DND-41 (cell line): ENCODE data around the gene CRY2.

Experiments used
- ATAC-seq: fragments of 200-7000 bp; cut with Tn5 transposase; 3 replicates; pipeline ENCODE4 v1.9.1; 2021; ENCODE audit warnings: low read depth; ENCODE audit not compliant: insufficient read depth
- DNase-seq: peaks from one replicate; pipeline ENCODE4 v3.0.0-alpha.2; 2020
- H2AFZ ChIP-seq: 2 replicates; pipeline ENCODE4 v1.6.0; 2012; ENCODE audit warnings: low read depth, low read length
- H3K27ac ChIP-seq: 2 replicates; pipeline ENCODE4 v1.5.1; 2012; ENCODE audit warnings: low read length, inconsistent platforms
- H3K27me3 ChIP-seq: fragments of 200-600 bp; sonication (generic); 2 replicates; pipeline ENCODE4 v1.6.0; 2012; ENCODE audit warnings: low read length, mild to moderate bottlenecking, inconsistent platforms; ENCODE audit not compliant: insufficient read depth, poor library complexity
- H3K36me3 ChIP-seq: 2 replicates; pipeline ENCODE4 v1.5.1; 2012; ENCODE audit warnings: low read length, inconsistent platforms; ENCODE audit not compliant: insufficient read depth
- H3K4me1 ChIP-seq: 2 replicates; pipeline ENCODE4 v1.5.1; 2012; ENCODE audit warnings: mild to moderate bottlenecking, low read length; ENCODE audit not compliant: insufficient read depth
- H3K4me2 ChIP-seq: 2 replicates; pipeline ENCODE4 v1.6.0; 2012; ENCODE audit warnings: mild to moderate bottlenecking, moderate library complexity, low read length, inconsistent platforms; ENCODE audit not compliant: insufficient read depth
- H3K4me3 ChIP-seq, 2 experiments: fragments of 200-600 bp in 1 of 2; shearing (Covaris generic) in 1 of 2; 2 replicates each; pipeline ENCODE4 v1.5.1; 2012 to 2016; ENCODE audit warnings: inconsistent platforms in 2 of 2, low read length in 2 of 2, mild to moderate bottlenecking in 2 of 2, low read depth in 1 of 2, moderate library complexity in 1 of 2
- H3K79me2 ChIP-seq: 2 replicates; pipeline ENCODE4 v1.6.0; 2012; ENCODE audit warnings: low read length, inconsistent platforms; ENCODE audit not compliant: insufficient read depth
- H3K9ac ChIP-seq: 2 replicates; pipeline ENCODE4 v1.6.0; 2012; ENCODE audit warnings: low read depth, mild to moderate bottlenecking, inconsistent platforms, low read length, moderate library complexity
- H3K9me3 ChIP-seq: 2 replicates; pipeline ENCODE4 v1.5.1; 2012; ENCODE audit warnings: low read length, moderate library complexity, mild to moderate bottlenecking, inconsistent platforms; ENCODE audit not compliant: insufficient read depth, severe bottlenecking
- H4K20me1 ChIP-seq: 2 replicates; pipeline ENCODE4 v1.6.0; 2012; ENCODE audit warnings: low read length; ENCODE audit not compliant: insufficient read depth
- EZH2 ChIP-seq: IDR thresholded peaks from 3 replicates; pipeline ENCODE4 v1.6.1; 2012; ENCODE audit warnings: borderline replicate concordance, low read depth, mild to moderate bottlenecking, moderate library complexity, low read length, inconsistent platforms; ENCODE audit not compliant: severe bottlenecking
- TF ChIP-seq, protein P1 (sequence below): IDR thresholded peaks from 2 replicates; pipeline ENCODE4 v1.5.1; 2012; ENCODE audit warnings: borderline replicate concordance, low read length, moderate library complexity, mild to moderate bottlenecking; ENCODE audit not compliant: poor library complexity, severe bottlenecking; ENCODE audit errors: extremely low read depth

CRY2 gene

DNA sequence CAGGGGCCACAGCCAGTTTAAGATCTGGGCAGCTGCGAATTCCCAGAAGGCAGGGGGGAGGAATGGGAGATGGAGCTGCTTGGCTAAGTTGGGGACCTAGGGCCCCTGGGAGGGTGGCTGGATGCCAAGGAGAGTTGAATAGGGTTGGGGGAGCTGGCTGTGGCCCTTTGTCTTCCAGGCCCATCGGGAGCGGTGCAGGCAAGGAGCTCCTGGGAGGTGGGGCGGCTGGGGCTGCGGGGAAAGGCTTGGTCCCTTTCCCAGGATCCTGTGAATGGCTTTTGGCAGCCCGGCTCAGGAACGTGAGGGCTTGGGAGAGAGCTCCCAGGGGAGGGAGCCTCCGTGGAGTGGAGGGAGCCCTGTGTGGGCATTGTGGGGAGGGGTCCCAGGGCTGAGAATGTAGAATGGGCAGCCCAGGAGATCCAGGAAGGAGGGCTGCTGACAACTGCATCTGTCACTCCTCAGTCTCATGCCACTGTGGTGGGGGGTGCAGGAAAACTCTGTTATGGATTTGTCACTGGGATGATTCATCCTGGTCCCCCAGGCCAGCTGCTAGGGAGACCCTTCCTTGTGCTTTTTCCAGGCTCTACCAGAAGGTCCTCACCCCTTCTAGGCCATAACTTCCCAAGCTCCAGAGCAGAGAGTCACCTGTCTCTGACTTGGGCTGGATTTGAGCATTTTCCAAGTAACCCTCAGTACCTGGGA lies 53.8 kb downstream of the CRY2 start:
- H3K4me3 ChIP-seq, result no peak overlapping the region

DNA sequence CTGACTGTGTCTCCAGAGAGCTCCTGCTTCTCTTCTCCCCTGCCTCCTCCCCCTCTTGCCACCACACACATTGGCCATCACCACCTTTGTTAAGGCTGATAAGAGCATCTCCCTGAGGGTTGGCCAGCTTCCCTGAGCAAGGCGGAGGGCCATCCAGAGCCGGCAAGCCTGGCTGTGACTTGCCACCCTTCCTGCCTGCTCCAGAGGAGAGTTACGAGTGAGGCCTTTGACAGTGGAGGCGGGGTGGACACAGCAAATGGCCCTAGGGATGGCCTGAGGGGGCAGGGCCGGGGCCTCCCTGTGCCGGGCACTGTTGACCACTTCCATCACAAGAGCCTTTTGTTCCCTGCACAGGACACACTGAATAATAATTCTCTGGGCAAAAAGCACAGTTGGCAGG lies 54.4 kb downstream of the CRY2 start:
- H3K36me3 ChIP-seq, result no peaks in the 10 kb centered on the region
- no peak overlapping the region for H3K27ac ChIP-seq
- no peaks in the 10 kb centered on the region for H3K9me3 ChIP-seq
- no peak overlapping the region for H2AFZ ChIP-seq
- no peaks in the 10 kb centered on the region for H3K27me3 ChIP-seq
- peaks cover 5% of the 10 kb centered on the region; the same call in 1 of the 2 replicates for H4K20me1 ChIP-seq
- no peaks in the 10 kb centered on the region for H3K4me1 ChIP-seq
- H3K79me2 ChIP-seq, result no peaks in the 10 kb centered on the region
- no peak overlapping the region for H3K4me2 ChIP-seq
- H3K9ac ChIP-seq, result no peak overlapping the region
- DNase-seq, result no peak
- H3K4me3 ChIP-seq, result no peak overlapping the region
- no peak for ATAC-seq
- TF ChIP-seq, protein P1, sequence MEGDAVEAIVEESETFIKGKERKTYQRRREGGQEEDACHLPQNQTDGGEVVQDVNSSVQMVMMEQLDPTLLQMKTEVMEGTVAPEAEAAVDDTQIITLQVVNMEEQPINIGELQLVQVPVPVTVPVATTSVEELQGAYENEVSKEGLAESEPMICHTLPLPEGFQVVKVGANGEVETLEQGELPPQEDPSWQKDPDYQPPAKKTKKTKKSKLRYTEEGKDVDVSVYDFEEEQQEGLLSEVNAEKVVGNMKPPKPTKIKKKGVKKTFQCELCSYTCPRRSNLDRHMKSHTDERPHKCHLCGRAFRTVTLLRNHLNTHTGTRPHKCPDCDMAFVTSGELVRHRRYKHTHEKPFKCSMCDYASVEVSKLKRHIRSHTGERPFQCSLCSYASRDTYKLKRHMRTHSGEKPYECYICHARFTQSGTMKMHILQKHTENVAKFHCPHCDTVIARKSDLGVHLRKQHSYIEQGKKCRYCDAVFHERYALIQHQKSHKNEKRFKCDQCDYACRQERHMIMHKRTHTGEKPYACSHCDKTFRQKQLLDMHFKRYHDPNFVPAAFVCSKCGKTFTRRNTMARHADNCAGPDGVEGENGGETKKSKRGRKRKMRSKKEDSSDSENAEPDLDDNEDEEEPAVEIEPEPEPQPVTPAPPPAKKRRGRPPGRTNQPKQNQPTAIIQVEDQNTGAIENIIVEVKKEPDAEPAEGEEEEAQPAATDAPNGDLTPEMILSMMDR, result no peak

More for the DNA sequence above, 53.8 kb downstream of the CRY2 start:
- Histone ChIP-seq H3K9me3 (no peaks in the 10 kb centered on the region), H3K9ac (no peak overlapping the region), H3K27ac (no peak overlapping the region), H4K20me1 (peaks cover 5% of the 10 kb centered on the region; the same call in 1 of the 2 replicates), H3K4me1 (no peaks in the 10 kb centered on the region), H3K79me2 (no peaks in the 10 kb centered on the region), H3K36me3 (no peaks in the 10 kb centered on the region), H3K4me2 (no peak overlapping the region), H2AFZ (no peak overlapping the region), H3K27me3 (no peaks in the 10 kb centered on the region)
- no peak for ATAC-seq
- DNase-seq, result no peak
- TF ChIP-seq, protein P1, result no peak
- no peak for TF ChIP-seq EZH2

DNA sequence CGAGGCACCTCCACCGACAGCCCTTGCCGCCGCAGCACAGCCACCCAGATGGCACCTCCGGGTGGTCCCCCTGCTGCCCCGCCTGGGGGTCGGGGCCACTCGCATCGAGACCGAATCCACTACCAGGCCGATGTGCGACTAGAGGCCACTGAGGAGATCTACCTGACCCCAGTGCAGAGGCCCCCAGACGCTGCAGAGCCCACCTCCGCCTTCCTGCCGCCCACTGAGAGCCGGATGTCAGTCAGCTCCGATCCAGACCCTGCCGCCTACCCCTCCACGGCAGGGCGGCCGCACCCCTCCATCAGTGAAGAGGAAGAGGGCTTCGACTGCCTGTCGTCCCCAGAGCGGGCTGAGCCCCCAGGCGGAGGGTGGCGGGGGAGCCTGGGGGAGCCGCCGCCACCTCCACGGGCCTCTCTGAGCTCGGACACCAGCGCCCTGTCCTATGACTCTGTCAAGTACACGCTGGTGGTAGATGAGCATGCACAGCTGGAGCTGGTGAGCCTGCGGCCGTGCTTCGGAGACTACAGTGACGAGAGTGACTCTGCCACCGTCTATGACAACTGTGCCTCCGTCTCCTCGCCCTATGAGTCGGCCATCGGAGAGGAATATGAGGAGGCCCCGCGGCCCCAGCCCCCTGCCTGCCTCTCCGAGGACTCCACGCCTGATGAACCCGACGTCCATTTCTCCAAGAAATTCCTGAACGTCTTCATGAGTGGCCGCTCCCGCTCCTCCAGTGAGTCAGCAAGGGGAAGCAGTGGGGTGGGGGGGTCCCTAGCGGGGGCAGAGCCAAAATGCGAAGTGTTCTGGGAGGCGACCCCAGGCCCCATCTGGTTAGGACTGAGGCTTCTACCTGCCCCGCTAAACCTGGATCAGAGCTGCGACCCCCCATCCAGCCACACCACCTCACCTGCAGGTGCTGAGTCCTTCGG lies 55.4 kb downstream of the CRY2 start:
- Histone ChIP-seq H2AFZ (no peak overlapping the region), H3K9me3 (no peaks in the 10 kb centered on the region), H3K79me2 (no peaks in the 10 kb centered on the region), H4K20me1 (peaks cover 5% of the 10 kb centered on the region; the same call in 1 of the 2 replicates), H3K4me2 (no peak overlapping the region), H3K36me3 (no peaks in the 10 kb centered on the region), H3K4me1 (no peaks in the 10 kb centered on the region), H3K4me3 (no peak overlapping the region), H3K9ac (no peak overlapping the region), H3K27ac (no peak overlapping the region), H3K27me3 (no peaks in the 10 kb centered on the region)
- no peak for ATAC-seq
- TF ChIP-seq, protein P1, result no peak
- no peak for TF ChIP-seq EZH2
- no peak for DNase-seq
